NCI-H146 treated with DMSO at 0.1 percent for 48 hours (cell line): Measurements from ENCODE around the gene POLL.

ENCODE experiments used
- DNase-seq: peaks from one replicate; lab custom pipeline; 2025; ENCODE audit not compliant: unreplicated experiment; lab: John Stamatoyannopoulos, UW

The POLL gene

DNA sequence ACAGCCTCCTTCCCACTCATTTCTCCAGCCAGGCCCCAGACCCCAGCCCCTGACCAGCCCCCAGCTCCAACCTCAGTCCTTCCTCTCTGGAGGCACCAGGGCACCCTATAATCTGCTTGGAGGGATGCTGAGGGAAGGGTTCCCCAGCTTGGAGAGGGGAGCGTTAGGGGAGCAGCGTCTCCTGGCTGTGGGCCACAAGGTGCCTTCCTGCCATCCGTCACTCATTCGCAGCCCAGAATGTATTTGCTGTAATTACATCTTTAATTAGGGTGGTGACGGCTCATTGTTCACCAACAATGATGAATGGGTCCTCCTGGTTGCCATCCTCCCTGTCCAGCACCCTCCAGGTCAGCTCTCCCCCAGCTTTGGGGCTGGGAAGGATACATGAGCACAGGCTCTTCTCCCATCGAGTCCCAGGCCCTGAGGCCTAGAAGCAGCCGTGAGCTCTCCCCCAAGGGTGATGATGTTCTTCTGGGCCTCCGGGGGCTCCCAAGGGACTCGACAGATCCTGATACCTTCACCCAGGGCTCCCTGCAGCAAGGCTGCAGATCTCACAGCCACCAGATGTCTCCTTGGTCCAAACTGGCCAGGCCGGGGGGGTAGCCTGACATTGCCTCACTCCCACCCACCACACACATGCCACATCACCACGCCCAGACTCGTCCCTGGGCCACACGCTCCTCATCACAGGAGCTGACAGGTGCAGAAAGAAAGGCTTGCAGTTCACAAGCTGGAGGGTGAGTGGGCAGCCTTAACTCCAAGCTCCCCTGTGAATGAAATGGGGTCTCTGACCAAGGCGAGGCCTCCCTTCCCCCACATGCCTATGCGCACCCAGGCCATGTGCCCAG, 26.8 kb downstream of the POLL start:
- DNase-seq: peak; percentile 18

DNA sequence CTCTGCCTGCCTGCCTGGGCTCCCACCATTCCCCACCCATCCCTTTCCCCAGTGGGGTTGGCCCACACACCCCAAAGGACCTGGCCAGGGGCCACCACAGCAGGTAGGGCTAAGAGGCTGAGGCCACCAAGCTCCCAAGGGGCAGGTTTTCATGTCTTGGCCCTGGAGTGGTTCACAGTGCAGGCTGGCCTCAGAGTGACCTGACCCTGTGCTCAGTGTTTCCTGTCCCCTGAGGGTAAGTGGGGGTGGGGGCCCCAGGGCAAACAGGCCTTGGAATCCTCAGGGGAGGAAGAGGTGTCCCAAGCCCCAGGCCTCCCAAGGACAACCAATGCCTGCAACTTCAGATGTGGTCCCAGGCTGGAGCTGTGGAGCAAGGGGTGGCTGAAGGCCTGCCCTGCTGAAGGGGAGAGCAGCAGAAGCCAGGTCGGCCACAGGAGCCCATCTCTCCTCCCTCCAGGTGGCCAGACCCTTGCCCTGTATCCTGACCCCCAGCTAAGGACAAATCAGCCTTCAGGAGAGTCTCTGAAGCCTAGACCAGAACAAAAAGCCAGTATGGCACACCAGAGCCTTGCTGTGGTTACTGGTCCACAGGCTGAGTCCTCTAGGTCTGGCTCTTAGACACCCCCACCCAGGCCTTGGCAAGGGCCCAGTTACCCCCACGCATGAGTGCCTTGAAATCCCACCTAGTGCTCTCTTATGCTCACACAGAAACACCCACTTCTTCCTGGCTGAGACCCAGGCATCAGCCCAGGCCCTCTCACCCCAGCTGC, 27.6 kb downstream of the POLL start:
- DNase-seq: no peak

- no peak for DNase-seq
These were observed 28.3 kb downstream of the POLL start for GRCh38 chr10:101559596-101560297.

DNA sequence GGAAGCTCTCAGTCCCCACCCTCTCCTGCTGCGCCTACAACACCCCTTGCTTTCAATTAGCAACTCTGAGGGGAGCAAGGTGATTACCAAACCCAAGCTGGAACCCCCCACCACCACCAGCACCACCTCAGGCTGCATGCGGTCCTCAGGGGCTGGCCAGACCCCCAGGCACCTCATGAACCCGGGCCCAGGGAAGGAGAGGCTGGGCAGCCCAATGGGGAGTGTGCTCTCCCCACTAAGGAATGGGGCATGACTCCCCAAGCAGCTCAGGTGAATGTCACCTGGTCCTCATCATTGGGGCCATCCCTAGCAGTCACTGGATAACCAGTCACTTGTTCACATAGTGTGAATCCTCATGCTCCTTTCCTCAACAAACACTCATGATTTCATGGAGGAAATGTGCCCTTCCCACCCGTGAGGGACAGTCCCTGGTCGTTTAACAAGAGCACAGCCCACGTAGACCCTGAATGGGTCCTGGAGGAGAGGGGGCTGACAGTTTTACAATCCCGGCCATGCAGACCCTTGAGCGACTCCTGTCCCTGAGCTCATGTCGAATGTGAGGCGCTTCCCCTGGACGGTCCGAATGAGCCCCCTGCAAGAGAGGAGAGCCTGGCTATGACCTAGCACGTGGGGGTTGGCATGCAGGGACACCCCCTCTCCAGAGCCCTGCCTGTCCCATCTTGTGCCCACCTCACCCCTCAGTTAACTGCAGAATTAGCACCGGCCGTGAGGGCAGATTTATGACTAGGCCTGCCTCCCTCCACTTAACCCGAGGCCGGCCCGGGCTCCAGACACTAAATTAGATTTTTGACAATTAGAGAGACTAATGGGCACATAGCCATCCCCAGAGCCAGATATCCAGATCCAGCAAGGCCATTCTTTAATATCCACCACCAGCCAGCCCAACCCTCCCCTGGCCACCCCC, 29.1 kb downstream of the POLL start:
- no peak for DNase-seq

GRCh38 chr10:101558204-101558603, 29.9 kb downstream of the POLL start:
- DNase-seq: no peak

GRCh38 chr10:101557541-101557940, 30.5 kb downstream of the POLL start:
- DNase-seq: no peak

DNA sequence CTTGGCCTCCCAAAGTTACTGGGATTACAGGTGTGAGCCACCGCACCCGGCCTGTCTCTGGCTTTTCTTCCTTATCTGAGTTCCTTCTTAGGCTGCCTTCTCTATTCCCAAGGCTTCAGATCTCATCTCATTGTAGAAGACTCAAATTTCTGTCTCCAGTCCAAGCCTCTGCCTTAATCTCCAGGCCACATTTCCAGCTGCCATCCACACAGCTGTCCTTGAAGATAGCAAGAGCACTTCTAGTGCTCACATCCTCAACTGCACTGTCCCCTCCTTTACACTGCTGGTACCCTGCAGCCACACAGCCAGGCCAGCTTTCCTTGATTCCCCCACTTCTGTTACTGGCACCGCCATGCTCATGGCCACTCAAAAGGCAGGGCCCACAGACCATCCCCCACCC, 35.6 kb downstream of the POLL start:
- no peak for DNase-seq

GRCh38 chr10:101550965-101551364, 37.1 kb downstream of the POLL start:
- no peak for DNase-seq

DNA sequence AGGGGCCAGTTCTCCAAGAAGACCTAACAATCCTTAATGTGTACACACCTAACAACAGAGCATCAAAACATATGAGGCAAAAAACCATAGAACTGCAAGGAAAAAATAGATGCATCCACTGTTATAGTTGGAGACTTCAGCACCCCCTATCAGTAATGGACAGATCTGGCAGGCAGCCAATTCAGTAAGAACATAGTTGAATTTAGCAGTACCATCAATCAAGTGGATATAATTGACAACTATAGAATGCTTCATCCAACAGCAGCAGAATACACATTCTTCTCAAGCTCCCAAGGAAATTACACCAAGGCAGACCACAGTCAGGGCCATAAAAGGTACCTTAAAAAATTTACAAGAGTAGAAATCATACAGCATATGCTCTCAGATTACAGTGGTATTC, 42.2 kb downstream of the POLL start:
- no peak for DNase-seq

- DNase-seq: peak; percentile 89
These were observed 49.6 kb downstream of the POLL start for GRCh38 chr10:101538446-101538845.

GRCh38 chr10:101536800-101537199, 51.3 kb downstream of the POLL start:
- no peak for DNase-seq

- DNase-seq: no peak
These were observed 52.1 kb downstream of the POLL start for GRCh38 chr10:101535949-101536348.

- peak; percentile 55 for DNase-seq
These were observed 58.1 kb downstream of the POLL start for GRCh38 chr10:101529725-101530553.

DNA sequence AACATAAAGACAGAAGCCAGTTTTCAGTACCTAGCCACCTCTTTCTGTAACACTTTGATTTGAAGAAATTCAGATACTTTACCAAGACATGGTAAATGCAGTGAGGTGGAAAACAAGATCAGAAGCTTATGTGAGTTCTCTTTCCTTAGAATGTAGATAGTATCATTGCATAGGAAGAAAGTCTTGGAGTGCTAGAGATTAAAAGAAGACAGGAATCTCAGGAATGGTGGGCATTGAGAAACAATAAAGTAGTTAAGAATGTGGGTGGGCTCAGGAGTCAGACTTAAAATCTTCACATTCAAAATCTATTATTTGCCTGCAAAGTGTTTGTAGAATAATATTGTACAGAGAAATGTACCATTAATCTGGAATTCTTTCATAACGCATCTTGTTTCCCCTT, 58.9 kb downstream of the POLL start:
- no peak for DNase-seq
